ENCODE results near the gene HACD4. TPM values are rescaled to one million over a fixed set of nuclear protein-coding genes. Genes with fewer than 3 reads are reported as not detected.
"Not testable (repeated sequence)": the region's sequence is repeated elsewhere in the genome, so short reads cannot be mapped to it uniquely, and the experiment has no call there.

The HACD4 gene
- total RNA-seq, 1 experiment from 2014 or later, result 0.63 TPM

DNA sequence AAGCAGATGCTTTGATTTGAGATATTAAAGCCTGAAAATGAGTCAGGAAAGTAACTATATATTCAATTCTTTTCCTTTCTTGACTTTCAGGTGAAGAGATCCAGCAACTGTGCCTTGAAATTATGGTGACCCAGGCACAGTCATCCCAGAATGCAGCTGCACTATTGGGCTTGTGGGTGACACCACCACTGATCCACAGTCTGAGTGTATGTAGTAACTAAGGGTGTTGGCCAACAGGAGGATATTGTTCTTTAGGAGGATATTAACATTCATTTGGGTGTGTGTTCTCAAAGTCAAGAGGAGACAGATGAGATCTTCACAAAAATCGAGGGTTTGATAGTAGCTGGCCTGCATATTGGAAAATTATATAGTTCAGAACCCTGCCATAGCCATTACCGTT is 53.2 kb downstream of the HACD4 start:
- no peaks in the 10 kb centered on the region for H3K4me1 ChIP-seq (ENCODE audit: insufficient read depth, low read length)
- H2BK5ac ChIP-seq (ENCODE audit: insufficient read length, low read length), result no peak overlapping the region
- H3K23me2 ChIP-seq (ENCODE audit: insufficient read length, low read depth, low read length, poor library complexity, severe bottlenecking), result no peaks in the 10 kb centered on the region
- H3K9me3 Mint-ChIP-seq, result no peaks in the 10 kb centered on the region
- no peak overlapping the region for H2BK12ac ChIP-seq (ENCODE audit: insufficient read length, low read depth, low read length)
- H2BK120ac ChIP-seq (ENCODE audit: low read depth, low read length, poor library complexity, severe bottlenecking), result no peak overlapping the region
- no peak overlapping the region for H3K4me3 Mint-ChIP-seq
- H3K14ac ChIP-seq (ENCODE audit: insufficient read depth, low read length), result no peak overlapping the region
- H3T11ph ChIP-seq (ENCODE audit: low read length), result no peak overlapping the region
- H3K9me3 ChIP-seq (ENCODE audit: control insufficient read depth, low read depth, low read length), result no peaks in the 10 kb centered on the region
- no peak overlapping the region for H4K8ac ChIP-seq (replicated peaks; ENCODE audit: insufficient read length, low read depth, low read length)
- no peaks in the 10 kb centered on the region for H3K4me1 Mint-ChIP-seq
- no peak overlapping the region for H3K27ac Mint-ChIP-seq
- no CpG with 5 or more reads among the region's 2 CpGs for WGBS (ENCODE audit: extremely low coverage, insufficient read length, low lambda C conversion rate)
- H2AFZ ChIP-seq (ENCODE audit: low read length), result no peak overlapping the region
- no peak overlapping the region for H2AK5ac ChIP-seq (ENCODE audit: insufficient read length, low read length)
- H4K91ac ChIP-seq (ENCODE audit: insufficient read length, low read depth, low read length), result no peak overlapping the region
- H3K23ac ChIP-seq (ENCODE audit: insufficient read length, low read depth, low read length), result no peak overlapping the region
- no peak overlapping the region for H3K27ac ChIP-seq (ENCODE audit: insufficient read length, low read depth, low read length)
- H3K4me2 ChIP-seq (ENCODE audit: insufficient read depth, insufficient read length, low read length), result no peak overlapping the region
- no peak overlapping the region for H3K4ac ChIP-seq (ENCODE audit: low read depth, low read length)
- TF ChIP-seq, protein P1, sequence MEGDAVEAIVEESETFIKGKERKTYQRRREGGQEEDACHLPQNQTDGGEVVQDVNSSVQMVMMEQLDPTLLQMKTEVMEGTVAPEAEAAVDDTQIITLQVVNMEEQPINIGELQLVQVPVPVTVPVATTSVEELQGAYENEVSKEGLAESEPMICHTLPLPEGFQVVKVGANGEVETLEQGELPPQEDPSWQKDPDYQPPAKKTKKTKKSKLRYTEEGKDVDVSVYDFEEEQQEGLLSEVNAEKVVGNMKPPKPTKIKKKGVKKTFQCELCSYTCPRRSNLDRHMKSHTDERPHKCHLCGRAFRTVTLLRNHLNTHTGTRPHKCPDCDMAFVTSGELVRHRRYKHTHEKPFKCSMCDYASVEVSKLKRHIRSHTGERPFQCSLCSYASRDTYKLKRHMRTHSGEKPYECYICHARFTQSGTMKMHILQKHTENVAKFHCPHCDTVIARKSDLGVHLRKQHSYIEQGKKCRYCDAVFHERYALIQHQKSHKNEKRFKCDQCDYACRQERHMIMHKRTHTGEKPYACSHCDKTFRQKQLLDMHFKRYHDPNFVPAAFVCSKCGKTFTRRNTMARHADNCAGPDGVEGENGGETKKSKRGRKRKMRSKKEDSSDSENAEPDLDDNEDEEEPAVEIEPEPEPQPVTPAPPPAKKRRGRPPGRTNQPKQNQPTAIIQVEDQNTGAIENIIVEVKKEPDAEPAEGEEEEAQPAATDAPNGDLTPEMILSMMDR (conservative IDR thresholded peaks at IDR 0.05), result no peak
- H3K18ac ChIP-seq (ENCODE audit: insufficient read length, low read depth, low read length), result no peak overlapping the region
- H3K79me1 ChIP-seq (ENCODE audit: insufficient read depth, low read depth, low read length, poor library complexity, severe bottlenecking), result no peaks in the 10 kb centered on the region
- no peaks in the 10 kb centered on the region for H3K27me3 Mint-ChIP-seq (ENCODE audit: low read depth)
- DNase-seq, result no peak
- no peaks in the 10 kb centered on the region for H4K20me1 ChIP-seq (ENCODE audit: control insufficient read depth, insufficient read depth, insufficient read length)
- H3K79me2 ChIP-seq (ENCODE audit: insufficient read depth, low read length), result no peaks in the 10 kb centered on the region
- H4K5ac ChIP-seq (ENCODE audit: insufficient read length, low read depth, low read length), result no peak overlapping the region
- H3K36me3 Mint-ChIP-seq (ENCODE audit: insufficient read depth in 1 of 3, low read depth in 3 of 3), result peaks cover 8 to 31% (median 27%) of the 10 kb centered on the region in 3 experiments; a peak in 5 of 7 replicates
- H3K27me3 ChIP-seq (ENCODE audit: insufficient read depth, low read length), result no peaks in the 10 kb centered on the region
- H2BK20ac ChIP-seq (ENCODE audit: low read depth, low read length, poor library complexity, severe bottlenecking), result no peak overlapping the region
- H3K56ac ChIP-seq (ENCODE audit: insufficient read length, low read depth, low read length), result no peak overlapping the region
- no peak overlapping the region for H2BK15ac ChIP-seq (ENCODE audit: low read depth, low read length)
- no peak overlapping the region for H3K9ac ChIP-seq (ENCODE audit: extremely low read depth, insufficient read length, low read length)

DNA sequence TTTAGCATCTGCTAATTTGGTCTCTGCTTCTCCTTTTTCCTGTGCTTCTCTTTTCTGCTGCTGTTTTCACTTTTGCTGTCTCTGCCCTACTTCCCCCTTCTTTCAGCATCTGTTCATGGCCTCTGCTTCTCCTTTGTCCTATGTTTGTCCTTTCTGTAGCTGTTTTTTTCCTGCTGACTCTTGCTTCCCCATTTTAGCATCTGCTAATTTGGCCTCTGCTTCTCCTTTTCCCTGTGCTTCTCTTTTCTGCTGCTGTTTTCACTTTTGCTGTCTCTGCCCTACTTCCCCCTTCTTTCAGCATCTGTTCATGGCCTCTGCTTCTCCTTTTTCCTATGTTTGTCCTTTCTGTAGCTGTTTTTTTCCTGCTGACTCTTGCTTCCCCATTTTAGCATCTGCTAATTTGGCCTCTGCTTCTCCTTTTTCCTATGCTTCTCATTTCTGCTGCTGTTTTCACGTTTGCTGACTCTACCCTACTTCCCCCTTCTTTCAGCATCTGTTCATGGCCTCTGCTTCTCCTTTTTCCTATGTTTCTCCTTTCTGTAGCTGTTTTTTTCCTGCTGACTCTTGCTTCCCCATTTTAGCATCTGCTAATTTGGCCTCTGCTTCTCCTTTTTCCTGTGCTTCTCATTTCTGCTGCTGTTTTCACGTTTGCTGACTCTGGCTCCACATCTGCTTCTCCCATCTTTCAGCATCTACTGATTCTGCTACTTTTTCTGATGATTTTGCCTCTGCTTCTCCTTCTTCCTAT is 57.1 kb downstream of the HACD4 start:
- H3K56ac ChIP-seq (ENCODE audit: insufficient read length, low read depth, low read length); H4K5ac ChIP-seq (ENCODE audit: insufficient read length, low read depth, low read length); H3K23me2 ChIP-seq (ENCODE audit: insufficient read length, low read depth, low read length, poor library complexity, severe bottlenecking); H3K9me3 ChIP-seq (ENCODE audit: control insufficient read depth, low read depth, low read length); H3K4me2 ChIP-seq (ENCODE audit: insufficient read depth, insufficient read length, low read length); H3K27ac ChIP-seq (ENCODE audit: insufficient read length, low read depth, low read length); H3K27me3 Mint-ChIP-seq (ENCODE audit: low read depth); H3K9me3 Mint-ChIP-seq; H2BK12ac ChIP-seq (ENCODE audit: insufficient read length, low read depth, low read length); H3K9ac ChIP-seq (ENCODE audit: extremely low read depth, insufficient read length, low read length); H3K4me1 Mint-ChIP-seq; H3K4me1 ChIP-seq (ENCODE audit: insufficient read depth, low read length); H4K8ac ChIP-seq (replicated peaks; ENCODE audit: insufficient read length, low read depth, low read length); H3K79me1 ChIP-seq (ENCODE audit: insufficient read depth, low read depth, low read length, poor library complexity, severe bottlenecking); H2BK15ac ChIP-seq (ENCODE audit: low read depth, low read length); H3K27ac Mint-ChIP-seq; H3T11ph ChIP-seq (ENCODE audit: low read length); H2AFZ ChIP-seq (ENCODE audit: low read length); H2AK5ac ChIP-seq (ENCODE audit: insufficient read length, low read length); H3K79me2 ChIP-seq (ENCODE audit: insufficient read depth, low read length); H3K4me3 Mint-ChIP-seq; H3K23ac ChIP-seq (ENCODE audit: insufficient read length, low read depth, low read length); DNase-seq; H4K20me1 ChIP-seq (ENCODE audit: control insufficient read depth, insufficient read depth, insufficient read length); H4K91ac ChIP-seq (ENCODE audit: insufficient read length, low read depth, low read length); H2BK120ac ChIP-seq (ENCODE audit: low read depth, low read length, poor library complexity, severe bottlenecking); H3K27me3 ChIP-seq (ENCODE audit: insufficient read depth, low read length); H3K14ac ChIP-seq (ENCODE audit: insufficient read depth, low read length); H3K4ac ChIP-seq (ENCODE audit: low read depth, low read length); H2BK20ac ChIP-seq (ENCODE audit: low read depth, low read length, poor library complexity, severe bottlenecking); H3K18ac ChIP-seq (ENCODE audit: insufficient read length, low read depth, low read length); H2BK5ac ChIP-seq (ENCODE audit: insufficient read length, low read length): not testable (repeated sequence)
- peaks cover 12 to 31% (median 19%) of the 10 kb centered on the region in 3 experiments for H3K36me3 Mint-ChIP-seq (ENCODE audit: insufficient read depth in 1 of 3, low read depth in 3 of 3)
- no CpG with 5 or more reads among the region's 2 CpGs for WGBS (ENCODE audit: extremely low coverage, insufficient read length, low lambda C conversion rate)

Measured in H9 (cell line).